Osteoblast (primary cell): ENCODE data around the gene NTRK3. TPM values are rescaled to one million over a fixed set of nuclear protein-coding genes. Genes with fewer than 3 reads are reported as not detected.
A peak's percentile ranks its signal among the peaks of the same experiment; 100 is the strongest.

Experiments used
- DNase-seq: peaks from one replicate; pipeline ENCODE4 v3.0.0; 2011; ENCODE audit warnings: low spot score, mixed read lengths; ENCODE audit not compliant: insufficient read length; ENCODE audit errors: missing footprints
- H2AFZ ChIP-seq: 2 replicates; pipeline ENCODE4 v1.6.0; 2011; ENCODE audit warnings: mild to moderate bottlenecking, low read length
- H3K27ac ChIP-seq: 2 replicates; pipeline ENCODE4 v1.5.1; 2011; ENCODE audit warnings: mild to moderate bottlenecking, low read depth, low read length, moderate library complexity
- H3K27me3 ChIP-seq: 2 replicates; pipeline ENCODE4 v1.6.0; 2012; ENCODE audit warnings: mild to moderate bottlenecking, control low read depth, inconsistent platforms, low read length, moderate library complexity; ENCODE audit not compliant: insufficient read depth
- H3K36me3 ChIP-seq: 2 replicates; pipeline ENCODE4 v1.5.1; 2011; ENCODE audit warnings: mild to moderate bottlenecking, low read length, control low read depth, moderate library complexity; ENCODE audit not compliant: insufficient read depth
- H3K4me1 ChIP-seq: 2 replicates; pipeline ENCODE4 v1.5.1; 2011; ENCODE audit warnings: mild to moderate bottlenecking, low read length, control low read depth, moderate library complexity; ENCODE audit not compliant: insufficient read depth
- H3K4me2 ChIP-seq: 2 replicates; pipeline ENCODE4 v1.6.0; 2011; ENCODE audit warnings: mild to moderate bottlenecking, low read length; ENCODE audit not compliant: insufficient read depth
- H3K4me3 ChIP-seq: fragments of 200-600 bp; sonication (generic); 3 replicates; pipeline ENCODE4 v1.5.1; 2012; ENCODE audit warnings: mild to moderate bottlenecking, low read length, inconsistent platforms; ENCODE audit not compliant: insufficient read depth
- H3K79me2 ChIP-seq: 2 replicates; pipeline ENCODE4 v1.6.0; 2012; ENCODE audit warnings: mild to moderate bottlenecking, low read length, control low read depth, inconsistent platforms; ENCODE audit not compliant: insufficient read depth
- H3K9me3 ChIP-seq: 2 replicates; pipeline ENCODE4 v1.5.1; 2011; ENCODE audit warnings: low read depth, low read length, control low read depth
- H4K20me1 ChIP-seq: 2 replicates; pipeline ENCODE4 v1.6.0; 2012; ENCODE audit warnings: mild to moderate bottlenecking, low read length, control low read depth; ENCODE audit not compliant: insufficient read depth
- CTCF ChIP-seq: IDR thresholded peaks from 2 replicates; pipeline ENCODE4 v1.5.1; 2011; ENCODE audit warnings: mild to moderate bottlenecking, low read depth, low read length, moderate library complexity; ENCODE audit errors: extremely low read depth
- total RNA-seq: library from RNA; depleted of rRNA; stranded (reverse); fragments of >200 nt; gene quantifications from 2 replicates; pipeline ENCODE4 v1.2.3, GENCODE V29; 2012

Gene NTRK3
- total RNA-seq, 1 donor: 0.72 TPM

GRCh38 chr15:88204584-88204983, 52.0 kb downstream of the NTRK3 start:
- H3K4me2 ChIP-seq: no peak overlapping the region
- no peak overlapping the region for H2AFZ ChIP-seq
- no peak for DNase-seq
- H3K79me2 ChIP-seq: no peaks in the 10 kb centered on the region
- H3K36me3 ChIP-seq: no peaks in the 10 kb centered on the region
- no peaks in the 10 kb centered on the region for H3K27me3 ChIP-seq
- no peak overlapping the region for H3K27ac ChIP-seq
- TF ChIP-seq CTCF: no peak
- H3K4me1 ChIP-seq: no peaks in the 10 kb centered on the region
- H4K20me1 ChIP-seq: no peaks in the 10 kb centered on the region
- no peak overlapping the region for H3K4me3 ChIP-seq
- no peaks in the 10 kb centered on the region for H3K9me3 ChIP-seq

DNA sequence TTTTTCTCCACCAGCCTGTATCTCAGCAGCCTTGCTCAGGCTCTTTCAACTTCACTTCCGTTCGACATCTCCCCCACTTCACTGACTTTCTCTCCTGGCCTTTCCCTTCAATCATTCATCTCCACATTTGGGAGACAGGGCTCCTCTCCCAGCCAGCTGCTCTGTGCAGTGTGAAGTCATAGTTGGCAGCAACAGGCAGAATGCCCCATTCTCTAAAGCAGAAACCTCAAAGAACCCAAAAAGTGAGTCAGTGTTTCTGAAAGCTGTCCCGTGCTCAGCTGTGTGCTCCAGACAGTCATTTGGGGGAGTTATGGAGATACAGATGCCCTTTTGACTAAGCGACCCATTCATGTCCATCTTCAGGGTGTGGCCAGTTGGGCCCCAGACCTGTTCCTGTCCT, 54.3 kb downstream of the NTRK3 start:
- no peak for TF ChIP-seq CTCF
- H3K9me3 ChIP-seq: no peaks in the 10 kb centered on the region
- H3K4me2 ChIP-seq: no peak overlapping the region
- H3K27me3 ChIP-seq: no peaks in the 10 kb centered on the region
- no peaks in the 10 kb centered on the region for H3K36me3 ChIP-seq
- H3K4me1 ChIP-seq: no peaks in the 10 kb centered on the region
- no peak overlapping the region for H2AFZ ChIP-seq
- no peaks in the 10 kb centered on the region for H3K79me2 ChIP-seq
- DNase-seq: peak; percentile 81
- H3K4me3 ChIP-seq: no peak overlapping the region
- no peaks in the 10 kb centered on the region for H4K20me1 ChIP-seq
- H3K27ac ChIP-seq: no peak overlapping the region

DNA sequence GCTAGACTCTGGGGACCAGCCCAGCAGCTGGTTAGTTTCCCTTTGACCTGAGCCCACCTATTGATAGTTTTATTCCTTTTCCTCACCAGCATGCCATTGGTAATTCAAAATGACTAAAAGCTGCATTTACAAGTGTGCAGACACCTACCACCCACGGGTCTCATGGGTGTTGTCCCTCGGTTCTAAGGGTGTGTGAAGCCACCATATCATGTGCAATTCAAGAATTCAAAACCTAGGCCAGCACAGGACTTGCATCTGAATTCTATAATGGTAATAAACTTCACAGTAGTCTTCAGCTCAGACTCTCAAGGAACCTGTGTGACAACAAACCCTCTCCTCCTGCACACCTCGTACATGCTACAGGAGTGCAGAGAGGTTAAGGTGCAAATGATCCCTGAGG, 55.3 kb downstream of the NTRK3 start:
- no peak overlapping the region for H3K4me2 ChIP-seq
- DNase-seq: no peak
- H2AFZ ChIP-seq: no peak overlapping the region
- H4K20me1 ChIP-seq: no peaks in the 10 kb centered on the region
- no peak for TF ChIP-seq CTCF
- no peak overlapping the region for H3K27ac ChIP-seq
- H3K4me1 ChIP-seq: no peaks in the 10 kb centered on the region
- no peaks in the 10 kb centered on the region for H3K27me3 ChIP-seq
- no peak overlapping the region for H3K4me3 ChIP-seq
- no peaks in the 10 kb centered on the region for H3K36me3 ChIP-seq
- H3K79me2 ChIP-seq: no peaks in the 10 kb centered on the region
- no peaks in the 10 kb centered on the region for H3K9me3 ChIP-seq

DNA sequence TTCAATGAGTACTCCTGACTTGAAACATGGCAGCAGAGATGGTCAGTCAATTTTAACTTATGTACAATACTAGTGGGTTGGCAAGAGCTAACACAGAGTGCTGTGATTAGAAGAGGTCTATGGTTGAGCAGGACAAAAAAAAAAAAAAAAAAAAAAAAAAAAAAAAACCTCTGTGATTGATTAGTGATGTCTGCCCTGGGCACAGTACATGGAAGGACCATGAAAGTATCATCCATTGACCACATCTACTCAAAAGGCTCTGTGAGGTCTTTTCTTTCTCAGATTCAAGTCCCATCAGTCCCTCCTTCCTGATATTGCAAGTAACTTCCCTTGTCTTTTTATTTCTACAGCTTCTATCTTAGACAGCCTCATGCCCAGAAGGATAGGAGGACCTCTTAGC, 59.6 kb downstream of the NTRK3 start:
- Histone ChIP-seq H3K79me2 (no peaks in the 10 kb centered on the region), H3K4me2 (no peak overlapping the region), H2AFZ (no peak overlapping the region)

More for the DNA sequence above, 59.6 kb downstream of the NTRK3 start:
- H3K36me3 ChIP-seq: no peaks in the 10 kb centered on the region
- no peaks in the 10 kb centered on the region for H4K20me1 ChIP-seq
- no peaks in the 10 kb centered on the region for H3K9me3 ChIP-seq
- no peaks in the 10 kb centered on the region for H3K4me1 ChIP-seq
- no peak overlapping the region for H3K27ac ChIP-seq
- TF ChIP-seq CTCF: no peak
- H3K4me3 ChIP-seq: no peak overlapping the region
- no peak for DNase-seq
- H3K27me3 ChIP-seq: no peaks in the 10 kb centered on the region
